DOHH2 (cell line): ENCODE results near the gene MALRD1.

Source experiments
- CTCF ChIP-seq: fragments of 200-600 bp; sonication (generic); IDR thresholded peaks from one replicate; pipeline ENCODE4 v1.5.1; 2014; ENCODE audit warnings: antibody characterized with exemption, mild to moderate bottlenecking, low read depth, low read length; ENCODE audit not compliant: poor library complexity, severe bottlenecking
- EZH2phosphoT487 ChIP-seq: fragments of 200-600 bp; sonication (generic); IDR thresholded peaks from 2 replicates; pipeline ENCODE4 v1.6.1; 2017; ENCODE audit warnings: borderline replicate concordance, mild to moderate bottlenecking, antibody characterized with exemption, low read length, moderate library complexity, mixed read lengths

- TF ChIP-seq CTCF (no peak), EZH2phosphoT487 (no peak)
Observed at GRCh38 chr10:19058046-19058445, 9.4 kb downstream of the MALRD1 start.
